K562 (cell line): Measurements from ENCODE around the gene GRB2. TPM values are rescaled to one million over a fixed set of nuclear protein-coding genes. Genes with fewer than 3 reads are reported as not detected.

Experiments
- ATAC-seq: fragments of 200-7000 bp; cut with Tn5 transposase; 3 replicates; pipeline ENCODE4 v1.9.1; 2020; ENCODE audit warnings: moderate library complexity
- BruUV-seq: library from RNA; stranded (reverse); fragments of 400-500 nt; replicated peaks from 2 replicates; lab custom pipeline; 2021; lab: Mats Ljungman, UMichigan
- CTCF ChIA-PET: fragments of 300-600 bp; formaldehyde crosslinking; extraction: SDS; loops from one replicate; lab custom pipeline; 2021; ENCODE audit warnings: low intra/inter-chr PET ratio; lab: Yijun Ruan, JAX
- POLR2A ChIA-PET: fragments of 300-600, 350-650 bp; sonication (Branson Sonifier 250); formaldehyde crosslinking; extraction: SDS; loops from one replicate; lab custom pipeline; 2021; ENCODE audit warnings: antibody characterized with exemption, inconsistent platforms; lab: Yijun Ruan, JAX
- DNase-seq, 4 experiments: peaks; one replicate each; pipeline versions ENCODE4 v3.0.0 to v3.0.0-alpha.2; 2011 to 2018; ENCODE audit warnings: low spot score in 3 of 4, mixed read lengths in 3 of 4; ENCODE audit errors: extremely low read depth in 1 of 4
- FAIRE-seq: peaks from 2 replicates; lab custom pipeline; 2011; peaks lifted over from hg19 to GRCh38; lab: Jason Lieb, UNC
- H2AFZ ChIP-seq: 2 replicates; pipeline ENCODE4 v1.6.0; 2011; ENCODE audit warnings: low read depth, low read length, control low read depth, inconsistent platforms
- H3K27ac ChIP-seq: fragments of 200-600 bp; 3 replicates; pipeline ENCODE4 v1.8.0; 2011; ENCODE audit warnings: low read depth, mild to moderate bottlenecking, control low read depth, inconsistent platforms, low read length, moderate library complexity, mixed read lengths; ENCODE audit errors: extremely low read depth
- H3K27me3 ChIP-seq, 2 experiments: fragments of 300-600 bp in 1 of 2; 2 replicates in 1 of 2; 3 replicates in 1 of 2; pipeline versions ENCODE4 v1.6.0 to v1.8.0; 2011; ENCODE audit warnings: inconsistent platforms in 2 of 2, low read length in 2 of 2, mild to moderate bottlenecking in 1 of 2, mixed read lengths in 1 of 2, moderate library complexity in 1 of 2; ENCODE audit not compliant: control insufficient read depth in 2 of 2, insufficient read depth in 2 of 2
- H3K36me3 ChIP-seq: fragments of 300-600 bp; 3 replicates; pipeline ENCODE4 v1.8.0; 2011; ENCODE audit warnings: mild to moderate bottlenecking, low read length, inconsistent platforms; ENCODE audit not compliant: control insufficient read depth, insufficient read depth
- H3K4me1 ChIP-seq, 2 experiments: fragments of 200-600 bp in 1 of 2; replicated peaks in 1 of 2; 2 replicates in 1 of 2; 3 replicates in 1 of 2; pipeline versions ENCODE4 v1.5.1 to v1.8.0; 2011; ENCODE audit warnings: inconsistent platforms in 2 of 2, low read length in 2 of 2, mild to moderate bottlenecking in 1 of 2, mixed read lengths in 1 of 2, moderate library complexity in 1 of 2; ENCODE audit not compliant: control insufficient read depth in 2 of 2, insufficient read depth in 2 of 2
- H3K4me2 ChIP-seq: 2 replicates; pipeline ENCODE4 v1.6.1; 2011; ENCODE audit warnings: low read length, control low read depth, inconsistent platforms, mixed read lengths; ENCODE audit not compliant: insufficient read depth
- H3K4me3 ChIP-seq: fragments of 200-600 bp; sonication (generic), shearing (Covaris generic); 2 replicates; pipeline ENCODE4 v1.5.1; 2016; ENCODE audit warnings: control low read depth, inconsistent platforms
- H3K79me2 ChIP-seq: fragments of 200-600 bp; 3 replicates; pipeline ENCODE4 v1.8.0; 2011; ENCODE audit warnings: low read length, inconsistent platforms; ENCODE audit not compliant: control insufficient read depth, insufficient read depth
- H3K9ac ChIP-seq, 2 experiments: 2 replicates each; pipeline versions ENCODE4 v1.6.0 to v1.6.1; 2011; ENCODE audit warnings: low read depth in 2 of 2, low read length in 2 of 2, control low read depth in 1 of 2, inconsistent platforms in 1 of 2, mild to moderate bottlenecking in 1 of 2, mixed read lengths in 1 of 2; ENCODE audit not compliant: insufficient read depth in 1 of 2
- H3K9me1 ChIP-seq: one replicate; pipeline ENCODE4 v1.6.0; 2011; ENCODE audit warnings: inconsistent platforms, mild to moderate bottlenecking, low read length, moderate library complexity; ENCODE audit not compliant: control insufficient read depth, insufficient read depth
- H3K9me3 ChIP-seq: replicated peaks from 2 replicates; pipeline ENCODE4 v1.5.1; 2011; ENCODE audit warnings: low read depth, low read length, inconsistent platforms; ENCODE audit not compliant: control insufficient read depth, insufficient read depth
- H4K20me1 ChIP-seq: replicated peaks from 2 replicates; pipeline ENCODE4 v1.6.1; 2011; ENCODE audit warnings: low read length, inconsistent platforms, mixed read lengths; ENCODE audit not compliant: control insufficient read depth, insufficient read depth
- CBFA2T3 ChIP-seq: fragments of 450-650 bp; IDR thresholded peaks from 2 replicates; pipeline ENCODE4 v1.6.1; 2017
- CEBPG ChIP-seq, 3 experiments: fragments of 200-800 bp in 1 of 3; sonication (Bioruptor generic) in 1 of 3; sonication (generic) in 1 of 3; formaldehyde crosslinking in 1 of 3; IDR thresholded peaks in 2 of 3; conservative IDR thresholded peaks in 1 of 3; 2 replicates each; pipeline versions ENCODE4 v1.6.1 to v1.8.0; 2016 to 2022; ENCODE audit warnings: missing compliant biosample characterization in 2 of 3, missing genetic modification characterization in 2 of 3, mild to moderate bottlenecking in 1 of 3, missing genetic modification reagents in 1 of 3
- JUND ChIP-seq, 2 experiments: IDR thresholded peaks; 2 replicates in 1 of 2; 3 replicates in 1 of 2; pipeline ENCODE4 v1.6.1; 2011; ENCODE audit warnings: borderline replicate concordance in 2 of 2, low read depth in 2 of 2, low read length in 2 of 2, improper control_type of control experiment in 1 of 2, missing biosample characterization in 1 of 2, missing genetic modification characterization in 1 of 2, missing genetic modification reagents in 1 of 2
- L3MBTL2 ChIP-seq: fragments of 450-650 bp; IDR thresholded peaks from 2 replicates; pipeline ENCODE4 v1.6.1; 2016; ENCODE audit warnings: mild to moderate bottlenecking, moderate library complexity
- NFIC ChIP-seq: fragments of 450-650 bp; IDR thresholded peaks from 2 replicates; pipeline ENCODE4 v1.6.1; 2017; ENCODE audit warnings: mild to moderate bottlenecking, inconsistent platforms
- NR2C1 ChIP-seq, 2 experiments: fragments of 450-650 bp; IDR thresholded peaks; 2 replicates each; pipeline ENCODE4 v1.6.1; 2017; ENCODE audit warnings: mild to moderate bottlenecking in 2 of 2, antibody characterized with exemption in 1 of 2, inconsistent platforms in 1 of 2, missing compliant biosample characterization in 1 of 2, missing genetic modification characterization in 1 of 2
- POLR2A ChIP-seq: fragments of 450-650 bp; conservative IDR thresholded peaks from 2 replicates; pipeline ENCODE4 v1.6.1; 2016
- RCOR1 ChIP-seq, 2 experiments: IDR thresholded peaks; 2 replicates each; pipeline ENCODE4 v1.6.1; 2012; ENCODE audit warnings: low read depth in 2 of 2, low read length in 2 of 2, borderline replicate concordance in 1 of 2, improper control_type of control experiment in 1 of 2
- RFX7 ChIP-seq: fragments of 250-450 bp; sonication (Bioruptor Pico); IDR thresholded peaks from 2 replicates; pipeline ENCODE4 v1.5.1; 2021; ENCODE audit warnings: mild to moderate bottlenecking
- THRB ChIP-seq: fragments of 450-650 bp; formaldehyde crosslinking; conservative IDR thresholded peaks from 2 replicates; pipeline ENCODE4 v1.4.0; 2022; ENCODE audit warnings: mild to moderate bottlenecking, missing genetic modification characterization
- TRIM24 ChIP-seq, 2 experiments: fragments of 450-650 bp; IDR thresholded peaks; 2 replicates each; pipeline ENCODE4 v1.6.1; 2016
- ZNF584 ChIP-seq: fragments of 200-800 bp; sonication (Bioruptor generic); IDR thresholded peaks from 2 replicates; pipeline ENCODE4 v1.6.1; 2016; ENCODE audit warnings: low read depth, mild to moderate bottlenecking, missing genetic modification characterization, missing compliant biosample characterization
- WGBS: fragments of 100-300 bp; shearing (Covaris generic); methylation state at CpG from one replicate; pipeline ENCODE4 v1.1.6; 2016; ENCODE audit warnings: low coverage, mixed read lengths; ENCODE audit not compliant: insufficient coverage; ENCODE audit errors: missing lambda C conversion rate; 5-methylcytosine and 5-hydroxymethylcytosine counted together
- in situ Hi-C: fragments of 300-500 bp; cut with MboI; formaldehyde crosslinking; loops from 4 replicates; pipeline ENCODE4 v1.15.0; 2018; ENCODE audit warnings: inconsistent platforms, mixed read lengths
- intact Hi-C: fragments of 100-400 bp; cut with micrococcal nuclease; formaldehyde crosslinking; loops from 2 replicates; pipeline ENCODE4 v1.14.2; 2022
- polyA plus RNA-seq, 8 experiments: library from polyadenylated mRNA; depleted of rRNA in 4 of 8; stranded (reverse) in 5 of 8; unstranded in 3 of 8; fragments of >200 nt; fragmentation: Nextera tagmentation in 2 of 8; fragmentation: Illumina TruSeq in 1 of 8; extraction: Ambion mirVana in 2 of 8; extraction: Trizol in 1 of 8; gene quantifications; 2 replicates each; pipeline versions ENCODE4 v1.2.1 to v1.2.3, GENCODE V29; 2011 to 2014; ENCODE audit warnings: inconsistent platforms in 1 of 8, missing spikeins in 1 of 8
- total RNA-seq, 7 experiments: library from RNA; depleted of rRNA in 6 of 7; stranded (reverse); fragments of >200 nt in 6 of 7; fragmentation: Illumina TruSeq in 2 of 7; extraction: Trizol in 2 of 7; gene quantifications; 2 replicates each; pipeline versions ENCODE4 v1.2.1 to v1.2.3, GENCODE V29; 2011 to 2021; ENCODE audit warnings: low replicate concordance in 1 of 7

GRB2 gene
- total and polyA plus RNA-seq, 9 of the 15 experiments (the other 6 are each of a cell fraction or from before 2014, with no cell fraction given), result 57.2 to 136 (median 84.8) TPM

- Histone ChIP-seq H3K4me1 (peaks cover 13 to 40% of the 10 kb centered on the region in 2 experiments; a peak in 3 of 5 replicates), H3K36me3 (peaks cover 54% of the 10 kb centered on the region), H3K9ac (peak overlapping the region in 1 of 2 experiments; percentile 81; a peak in 1 of 4 replicates), H3K9me3 (no peaks in the 10 kb centered on the region), H3K4me2 (no peak overlapping the region), H3K4me3 (no peak overlapping the region), H3K79me2 (peaks cover 35% of the 10 kb centered on the region), H4K20me1 (no peaks in the 10 kb centered on the region), H3K27me3 (no peaks in the 10 kb centered on the region), H3K9me1 (no peaks in the 10 kb centered on the region), H2AFZ (no peak overlapping the region), H3K27ac (peak overlapping the region; percentile 46; the same call in 2 of the 3 replicates)
- FAIRE-seq (peak; percentile 72), ATAC-seq (no peak), DNase-seq (peak in 3 of 4 experiments; percentile 7 to 41 (median 9))
- WGBS, result 54% methylated on average over 7 of the region's 7 CpGs
- in situ Hi-C loops (no loop called here), intact Hi-C loops (no loop called here)
- POLR2A ChIA-PET, result interaction anchor here (0.6 to 6.8 kb wide), 9 partner anchors 10 to 265 kb away, joined by 3 to 43 read pairs (median 3); partner anchors contain the start of genes GGA3, MRPL58, MRPS7 and SLC25A19
- no TSS peak for BruUV-seq
- CTCF ChIA-PET, result no interaction called here
- TF ChIP-seq CBFA2T3 (0 out of 2 replicates have a peak, but pooled peaks have one; percentile 5), CEBPG (CRISPR knock-in tag; IDR thresholded peaks at IDR 0.05) (no peak), CEBPG (tag; conservative IDR thresholded peaks at IDR 0.05 in 1 of 2, IDR thresholded peaks at IDR 0.05 in 1 of 2) (peak in 1 of 2 experiments; percentile 73; a peak in 2 of 4 replicates), POLR2A (peak; percentile 58; the same call in 1 of the 2 replicates), JUND (IDR thresholded peaks at IDR 0.05; ENCODE audit: borderline replicate concordance, low read depth, low read length) (0 out of 2 replicates have a peak, but pooled peaks have one; percentile 34), JUND (tag; IDR thresholded peaks at IDR 0.05; ENCODE audit: borderline replicate concordance, low read depth, low read length) (no peak), RCOR1 (IDR thresholded peaks at IDR 0.05; ENCODE audit: borderline replicate concordance in 1 of 2, low read depth in 2 of 2, low read length in 2 of 2) (0 out of 4 replicates have a peak, but pooled peaks of 1 of the 2 experiments have one; percentile 52), ZNF584 (CRISPR knock-in tag) (peak; percentile 44; the same call in 1 of the 2 replicates), THRB (CRISPR knock-in tag) (0 out of 2 replicates have a peak, but pooled peaks have one; percentile 27), NR2C1 (IDR thresholded peaks at IDR 0.05) (no peak), NR2C1 (tag; IDR thresholded peaks at IDR 0.05) (peak; percentile 35; the same call in 1 of the 2 replicates), RFX7 (CRISPR knock-in tag) (no peak), TRIM24 (IDR thresholded peaks at IDR 0.05) (peak; percentile 27 to 52; a peak in 2 of 4 replicates), NFIC (peak; percentile 72), L3MBTL2 (peak; percentile 50; the same call in 1 of the 2 replicates)
Measured at GRCh38 chr17:75273977-75274708, 131.3 kb downstream of the GRB2 start.
